A673 (cell line): ENCODE measurements around the gene GLS. TPM values are rescaled to one million over a fixed set of nuclear protein-coding genes. Genes with fewer than 3 reads are reported as not detected.

Source experiments
- BruUV-seq: library from RNA; stranded (reverse); fragments of 400-500 nt; replicated peaks from 2 replicates; lab custom pipeline; 2021; lab: Mats Ljungman, UMichigan
- CTCF ChIA-PET: fragments of 300-600 bp; sonication (Branson Sonifier 250); formaldehyde crosslinking; loops from one replicate; lab custom pipeline; 2022; ENCODE audit warnings: antibody characterized with exemption; lab: Charles Lee
- POLR2A ChIA-PET: fragments of 300-600 bp; sonication (Branson Sonifier 250); formaldehyde crosslinking; loops from one replicate; lab custom pipeline; 2022; ENCODE audit warnings: antibody characterized with exemption; ENCODE audit not compliant: low non-redundant PET; lab: Charles Lee
- DNase-seq: peaks from one replicate; pipeline ENCODE4 v3.0.0-alpha.2; 2015; ENCODE audit warnings: low spot score
- H3K27ac ChIP-seq: fragments of 200-600 bp; sonication (generic); 2 replicates; pipeline ENCODE4 v1.5.1; 2016; ENCODE audit warnings: mixed run types, low read depth, mild to moderate bottlenecking, mixed read lengths, antibody characterized with exemption, low read length; ENCODE audit not compliant: poor library complexity, severe bottlenecking
- H3K27me3 ChIP-seq: fragments of 200-600 bp; sonication (generic); replicated peaks from 2 replicates; pipeline ENCODE4 v1.6.1; 2017; ENCODE audit warnings: mixed run types, low read depth, mild to moderate bottlenecking, mixed read lengths, antibody characterized with exemption, low read length; ENCODE audit not compliant: insufficient read depth, poor library complexity
- H3K36me3 ChIP-seq: fragments of 200-600 bp; sonication (generic); 2 replicates; pipeline ENCODE4 v1.6.1; 2016; ENCODE audit warnings: mixed run types, mild to moderate bottlenecking, mixed read lengths, antibody characterized with exemption, low read length; ENCODE audit not compliant: insufficient read depth, poor library complexity, severe bottlenecking
- H3K4me1 ChIP-seq: fragments of 200-600 bp; sonication (generic); 2 replicates; pipeline ENCODE4 v1.6.1; 2017; ENCODE audit warnings: mixed run types, mild to moderate bottlenecking, mixed read lengths, antibody characterized with exemption, low read length; ENCODE audit not compliant: insufficient read depth, poor library complexity, severe bottlenecking
- H3K4me3 ChIP-seq: fragments of 200-600 bp; sonication (generic); 2 replicates; pipeline ENCODE4 v1.5.1; 2016; ENCODE audit warnings: low read depth, mixed run types, mild to moderate bottlenecking, mixed read lengths, low read length; ENCODE audit not compliant: poor library complexity, severe bottlenecking
- H3K9me3 ChIP-seq: fragments of 200-600 bp; sonication (generic); 2 replicates; pipeline ENCODE4 v1.6.1; 2016; ENCODE audit warnings: mixed run types, low read depth, mild to moderate bottlenecking, mixed read lengths, antibody characterized with exemption, low read length; ENCODE audit not compliant: poor library complexity, severe bottlenecking
- EZH2 ChIP-seq: fragments of 200-600 bp; sonication (generic); IDR thresholded peaks from 2 replicates; pipeline ENCODE4 v1.6.1; 2017; ENCODE audit warnings: borderline replicate concordance, low read depth, mild to moderate bottlenecking, mixed read lengths, antibody characterized with exemption, low read length; ENCODE audit not compliant: poor library complexity, severe bottlenecking
- intact Hi-C: fragments of 100-400 bp; cut with micrococcal nuclease; formaldehyde crosslinking; loops from one replicate; pipeline ENCODE4 v1.10.0; 2022; ENCODE audit not compliant: unreplicated experiment
- total RNA-seq: library from RNA; stranded (reverse); gene quantifications from 2 replicates; pipeline ENCODE4 v1.2.3, GENCODE V29; 2021
- TF ChIP-seq, protein P1 (sequence below): fragments of 300-800, 200-600 bp; sonication (generic); conservative IDR thresholded peaks from 2 replicates; pipeline ENCODE4 v1.5.1; 2017; ENCODE audit warnings: low read depth, mild to moderate bottlenecking, antibody characterized with exemption, low read length, moderate library complexity, mixed read lengths

Gene GLS
- total RNA-seq, 1 experiment from 2014 or later = 116 TPM

DNA sequence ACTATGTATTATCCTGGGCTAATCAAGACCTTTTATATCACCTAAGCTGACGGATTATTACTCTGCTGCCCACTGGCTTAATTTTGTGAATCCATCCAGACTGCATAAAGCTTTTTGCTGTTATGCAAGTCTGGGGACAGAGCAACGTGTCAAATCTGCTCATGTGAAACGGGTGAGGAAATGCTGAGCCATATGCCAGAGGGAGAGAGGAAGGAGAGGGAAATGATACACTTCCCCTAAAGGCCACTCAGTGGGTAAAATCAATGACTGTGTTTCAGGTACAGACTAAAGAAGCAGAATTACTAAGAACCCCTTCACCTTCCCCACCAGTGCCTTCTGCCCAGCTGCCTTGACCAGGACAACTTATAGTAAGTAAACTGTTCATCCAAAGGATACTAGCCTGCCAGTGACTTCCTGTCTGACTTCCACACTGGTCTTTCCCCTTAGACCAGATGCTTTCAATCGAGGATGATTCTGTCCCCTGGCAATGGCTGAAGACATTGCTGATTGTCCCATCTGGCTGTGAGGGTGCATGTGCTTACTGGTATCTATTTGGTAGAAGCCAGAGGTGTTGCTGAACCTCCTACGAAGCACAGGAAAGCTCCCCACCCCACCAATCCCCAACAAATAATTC, 90.4 kb downstream of the GLS start:
- Histone ChIP-seq H3K36me3 (peaks cover 74% of the 10 kb centered on the region), H3K9me3 (no peaks in the 10 kb centered on the region), H3K27me3 (no peaks in the 10 kb centered on the region), H3K27ac (no peak overlapping the region), H3K4me3 (no peak overlapping the region), H3K4me1 (no peaks in the 10 kb centered on the region)
- TF ChIP-seq, protein P1, sequence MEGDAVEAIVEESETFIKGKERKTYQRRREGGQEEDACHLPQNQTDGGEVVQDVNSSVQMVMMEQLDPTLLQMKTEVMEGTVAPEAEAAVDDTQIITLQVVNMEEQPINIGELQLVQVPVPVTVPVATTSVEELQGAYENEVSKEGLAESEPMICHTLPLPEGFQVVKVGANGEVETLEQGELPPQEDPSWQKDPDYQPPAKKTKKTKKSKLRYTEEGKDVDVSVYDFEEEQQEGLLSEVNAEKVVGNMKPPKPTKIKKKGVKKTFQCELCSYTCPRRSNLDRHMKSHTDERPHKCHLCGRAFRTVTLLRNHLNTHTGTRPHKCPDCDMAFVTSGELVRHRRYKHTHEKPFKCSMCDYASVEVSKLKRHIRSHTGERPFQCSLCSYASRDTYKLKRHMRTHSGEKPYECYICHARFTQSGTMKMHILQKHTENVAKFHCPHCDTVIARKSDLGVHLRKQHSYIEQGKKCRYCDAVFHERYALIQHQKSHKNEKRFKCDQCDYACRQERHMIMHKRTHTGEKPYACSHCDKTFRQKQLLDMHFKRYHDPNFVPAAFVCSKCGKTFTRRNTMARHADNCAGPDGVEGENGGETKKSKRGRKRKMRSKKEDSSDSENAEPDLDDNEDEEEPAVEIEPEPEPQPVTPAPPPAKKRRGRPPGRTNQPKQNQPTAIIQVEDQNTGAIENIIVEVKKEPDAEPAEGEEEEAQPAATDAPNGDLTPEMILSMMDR = no peak
- TF ChIP-seq EZH2 = no peak
- BruUV-seq = no TSS peak
- no peak for DNase-seq
- intact Hi-C loops = no loop called here
- ChIA-PET CTCF (no interaction called here), POLR2A (no interaction called here)

GRCh38 chr2:190972213-190972612, 91.6 kb downstream of the GLS start:
- CTCF ChIA-PET = no interaction called here
- no peak overlapping the region for H3K4me3 ChIP-seq
- no TSS peak for BruUV-seq
- H3K9me3 ChIP-seq = no peaks in the 10 kb centered on the region
- H3K27ac ChIP-seq = no peak overlapping the region
- intact Hi-C loops = no loop called here
- POLR2A ChIA-PET = no interaction called here
- no peaks in the 10 kb centered on the region for H3K27me3 ChIP-seq
- DNase-seq = no peak
- peaks cover 77% of the 10 kb centered on the region for H3K36me3 ChIP-seq
- no peaks in the 10 kb centered on the region for H3K4me1 ChIP-seq
- TF ChIP-seq, protein P1 = no peak
- TF ChIP-seq EZH2 = no peak

- TF ChIP-seq EZH2 = no peak
- TF ChIP-seq, protein P1 = no peak
- Histone ChIP-seq H3K27me3 (no peaks in the 10 kb centered on the region), H3K4me1 (no peaks in the 10 kb centered on the region), H3K36me3 (peaks cover 83% of the 10 kb centered on the region), H3K9me3 (no peaks in the 10 kb centered on the region), H3K4me3 (no peak overlapping the region), H3K27ac (no peak overlapping the region)
- DNase-seq = no peak
- ChIA-PET CTCF (no interaction called here), POLR2A (no interaction called here)
- no TSS peak for BruUV-seq
- intact Hi-C loops = no loop called here
These were observed 92.2 kb downstream of the GLS start for GRCh38 chr2:190972846-190973245.
